HEK293 (cell line): ENCODE data around the gene PCSK6.

ENCODE experiments used
- CTCF ChIA-PET: fragments of 350-600 bp; formaldehyde crosslinking; extraction: SDS; loops from one replicate; lab custom pipeline; 2021; ENCODE audit warnings: antibody characterized with exemption; lab: Yijun Ruan, JAX
- POLR2A ChIA-PET: fragments of 300-600 bp; formaldehyde crosslinking; extraction: SDS; loops from one replicate; lab custom pipeline; 2020; ENCODE audit warnings: antibody characterized with exemption, inconsistent platforms; lab: Yijun Ruan, JAX
- H3K27ac ChIP-seq: fragments of 200-500 bp; sonication (Bioruptor generic); 2 replicates; pipeline ENCODE4 v1.5.1; 2014; ENCODE audit warnings: low read depth, low read length, control low read depth, inconsistent platforms; ENCODE audit errors: extremely low read depth
- H3K36me3 ChIP-seq, 2 experiments: fragments of 200-500 bp in 1 of 2; sonication (Bioruptor generic) in 1 of 2; 1 replicate in 1 of 2; 2 replicates in 1 of 2; pipeline ENCODE4 v1.5.1; 2014 to 2017; ENCODE audit warnings: inconsistent platforms in 2 of 2, low read length in 2 of 2; ENCODE audit not compliant: control insufficient read depth in 2 of 2, insufficient read depth in 1 of 2
- H3K4me1 ChIP-seq: fragments of 200-500 bp; sonication (Bioruptor generic); 2 replicates; pipeline ENCODE4 v1.5.1; 2014; ENCODE audit warnings: mild to moderate bottlenecking, low read length, inconsistent platforms; ENCODE audit not compliant: control insufficient read depth, insufficient read depth
- H3K4me3 ChIP-seq: 2 replicates; pipeline ENCODE4 v1.5.1; 2011; ENCODE audit warnings: low read depth, mild to moderate bottlenecking, control low read depth, low read length, moderate library complexity
- H3K9me3 ChIP-seq: fragments of 200-500 bp; sonication (Bioruptor generic); 2 replicates; pipeline ENCODE4 v1.5.1; 2014; ENCODE audit warnings: low read depth, low read length, inconsistent platforms; ENCODE audit not compliant: control insufficient read depth, insufficient read depth
- BCL11A ChIP-seq: fragments of 450-650 bp; formaldehyde crosslinking; IDR thresholded peaks from 2 replicates; pipeline ENCODE4 v1.5.1; 2016; ENCODE audit warnings: low read depth, missing biosample characterization, missing genetic modification characterization
- GFI1B ChIP-seq: fragments of 450-650 bp; formaldehyde crosslinking; IDR thresholded peaks from 2 replicates; pipeline ENCODE4 v1.5.1; 2016; ENCODE audit warnings: missing biosample characterization, missing genetic modification characterization
- IKZF3 ChIP-seq: fragments of 450-650 bp; IDR thresholded peaks from 2 replicates; pipeline ENCODE4 v1.5.0; 2018; ENCODE audit warnings: missing biosample characterization, mild to moderate bottlenecking, missing genetic modification characterization, moderate library complexity
- KLF1 ChIP-seq: fragments of 450-650 bp; formaldehyde crosslinking; IDR thresholded peaks from 2 replicates; pipeline ENCODE4 v1.5.1; 2016; ENCODE audit warnings: missing biosample characterization, missing genetic modification characterization
- SP7 ChIP-seq: fragments of 450-650 bp; formaldehyde crosslinking; IDR thresholded peaks from 2 replicates; pipeline ENCODE4 v1.5.1; 2016; ENCODE audit warnings: missing biosample characterization, missing genetic modification characterization
- YY1 ChIP-seq: fragments of 450-650 bp; formaldehyde crosslinking; IDR thresholded peaks from 2 replicates; pipeline ENCODE4 v1.5.1; 2018; ENCODE audit warnings: missing biosample characterization, missing genetic modification characterization
- ZBTB20 ChIP-seq: fragments of 450-650 bp; formaldehyde crosslinking; IDR thresholded peaks from 2 replicates; pipeline ENCODE4 v1.5.1; 2016; ENCODE audit warnings: missing biosample characterization, missing genetic modification characterization
- ZNF155 ChIP-seq: fragments of 450-650 bp; formaldehyde crosslinking; IDR thresholded peaks from 2 replicates; pipeline ENCODE4 v1.5.1; 2016; ENCODE audit warnings: missing biosample characterization, missing genetic modification characterization
- ZNF214 ChIP-seq: fragments of 450-650 bp; formaldehyde crosslinking; IDR thresholded peaks from 2 replicates; pipeline ENCODE4 v1.5.1; 2017; ENCODE audit warnings: missing biosample characterization, mild to moderate bottlenecking, missing genetic modification characterization, borderline replicate concordance
- ZNF302 ChIP-seq: fragments of 450-650 bp; formaldehyde crosslinking; IDR thresholded peaks from 2 replicates; pipeline ENCODE4 v1.5.1; 2016; ENCODE audit warnings: missing biosample characterization, missing genetic modification characterization, low read depth
- ZNF335 ChIP-seq: fragments of 450-650 bp; formaldehyde crosslinking; conservative IDR thresholded peaks from 2 replicates; pipeline ENCODE4 v1.5.1; 2016; ENCODE audit warnings: missing biosample characterization, missing genetic modification characterization
- ZNF354C ChIP-seq: fragments of 450-650 bp; formaldehyde crosslinking; IDR thresholded peaks from 2 replicates; pipeline ENCODE4 v1.5.1; 2016; ENCODE audit warnings: missing biosample characterization, missing genetic modification characterization, low read depth, borderline replicate concordance
- ZNF473 ChIP-seq: fragments of 450-650 bp; formaldehyde crosslinking; IDR thresholded peaks from 2 replicates; pipeline ENCODE4 v1.5.1; 2017; ENCODE audit warnings: missing biosample characterization, missing genetic modification characterization
- ZNF707 ChIP-seq: fragments of 450-650 bp; formaldehyde crosslinking; IDR thresholded peaks from 2 replicates; pipeline ENCODE4 v1.5.1; 2016; ENCODE audit warnings: missing biosample characterization, missing genetic modification characterization
- ZNF776 ChIP-seq: fragments of 450-650 bp; formaldehyde crosslinking; IDR thresholded peaks from 2 replicates; pipeline ENCODE4 v1.5.0; 2017; ENCODE audit warnings: missing biosample characterization, missing genetic modification characterization, borderline replicate concordance
- ZNF777 ChIP-seq: fragments of 450-650 bp; formaldehyde crosslinking; IDR thresholded peaks from 2 replicates; pipeline ENCODE4 v1.5.1; 2017; ENCODE audit warnings: missing biosample characterization, missing genetic modification characterization, borderline replicate concordance
- ZNF791 ChIP-seq: fragments of 450-650 bp; formaldehyde crosslinking; IDR thresholded peaks from 2 replicates; pipeline ENCODE4 v1.5.1; 2016; ENCODE audit warnings: missing biosample characterization, missing genetic modification characterization
- ZXDB ChIP-seq: fragments of 450-650 bp; formaldehyde crosslinking; IDR thresholded peaks from 2 replicates; pipeline ENCODE4 v1.5.1; 2016; ENCODE audit warnings: missing biosample characterization, missing genetic modification characterization
- TF ChIP-seq, protein P1 (sequence below): fragments of 450-650 bp; formaldehyde crosslinking; IDR thresholded peaks from 2 replicates; pipeline ENCODE4 v1.5.1; 2016; ENCODE audit warnings: missing biosample characterization, missing genetic modification characterization
- TF ChIP-seq, protein P2 (sequence below): fragments of 450-650 bp; formaldehyde crosslinking; IDR thresholded peaks from 2 replicates; pipeline ENCODE4 v1.5.1; 2017; ENCODE audit warnings: missing biosample characterization, missing genetic modification characterization
- TF ChIP-seq, protein P3 (sequence below): fragments of 450-650 bp; formaldehyde crosslinking; IDR thresholded peaks from 2 replicates; pipeline ENCODE4 v1.5.1; 2016; ENCODE audit warnings: missing biosample characterization, missing genetic modification characterization
- TF ChIP-seq, protein P4 (sequence below): fragments of 450-650 bp; formaldehyde crosslinking; IDR thresholded peaks from 2 replicates; pipeline ENCODE4 v1.5.1; 2016; ENCODE audit warnings: missing biosample characterization, missing genetic modification characterization
- TF ChIP-seq, protein P5 (sequence below): fragments of 450-650 bp; formaldehyde crosslinking; IDR thresholded peaks from 2 replicates; pipeline ENCODE4 v1.5.1; 2017; ENCODE audit warnings: missing biosample characterization, missing genetic modification characterization

PCSK6 gene

DNA sequence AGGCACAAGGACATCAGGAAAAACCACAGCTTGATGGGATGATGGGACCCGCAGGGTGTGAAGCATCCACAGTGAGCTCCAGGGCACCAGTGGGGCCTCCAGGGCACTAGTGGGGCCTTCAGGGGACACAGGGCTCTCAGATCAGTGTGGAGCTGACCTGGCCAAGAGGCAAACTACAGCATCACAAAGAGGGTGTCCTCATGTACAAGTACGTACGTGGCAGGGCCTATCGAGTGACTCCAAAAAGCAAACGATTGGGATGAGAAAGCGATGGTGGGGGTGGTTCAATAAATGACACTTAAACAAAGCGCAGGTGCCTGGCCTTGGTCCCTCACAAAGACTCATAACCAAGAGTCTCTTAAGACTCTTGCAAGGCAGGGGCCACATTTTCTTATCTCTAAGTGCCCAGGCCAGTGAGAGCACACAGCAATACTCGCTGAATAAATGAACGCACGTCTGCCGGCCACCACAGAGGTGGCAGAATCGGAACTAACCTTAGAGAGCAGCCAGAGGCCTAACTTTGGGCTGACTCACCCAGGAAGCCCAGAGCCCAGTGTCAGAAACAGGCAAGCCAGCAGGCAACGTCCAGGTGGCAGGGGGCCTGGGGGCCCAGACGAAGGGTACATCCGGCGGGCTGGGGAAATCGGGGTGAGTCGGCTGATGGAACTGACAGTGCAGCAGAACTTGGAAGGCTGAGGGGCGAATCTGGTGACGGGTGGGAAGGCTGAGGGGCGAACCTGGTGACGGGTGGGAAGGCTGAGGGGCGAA is 8.7 kb downstream of the PCSK6 start:
- Histone ChIP-seq H3K4me3 (no peak overlapping the region), H3K36me3 (peaks cover 8 to 27% of the 10 kb centered on the region in 2 experiments; a peak in 2 of 3 replicates), H3K27ac (no peak overlapping the region), H3K9me3 (no peaks in the 10 kb centered on the region), H3K4me1 (no peaks in the 10 kb centered on the region)
- POLR2A ChIA-PET, result no interaction called here
- no peak for TF ChIP-seq ZNF791 (tag by site-specific recombination)
- TF ChIP-seq ZBTB20 (tag by site-specific recombination), result no peak
- TF ChIP-seq ZNF473 (tag by site-specific recombination), result no peak
- TF ChIP-seq ZNF707 (tag by site-specific recombination), result no peak
- TF ChIP-seq YY1 (tag by site-specific recombination), result no peak
- no peak for TF ChIP-seq ZNF354C
- TF ChIP-seq ZNF302 (tag by site-specific recombination), result no peak
- TF ChIP-seq ZNF335 (tag by site-specific recombination), result no peak
- TF ChIP-seq, protein P1, sequence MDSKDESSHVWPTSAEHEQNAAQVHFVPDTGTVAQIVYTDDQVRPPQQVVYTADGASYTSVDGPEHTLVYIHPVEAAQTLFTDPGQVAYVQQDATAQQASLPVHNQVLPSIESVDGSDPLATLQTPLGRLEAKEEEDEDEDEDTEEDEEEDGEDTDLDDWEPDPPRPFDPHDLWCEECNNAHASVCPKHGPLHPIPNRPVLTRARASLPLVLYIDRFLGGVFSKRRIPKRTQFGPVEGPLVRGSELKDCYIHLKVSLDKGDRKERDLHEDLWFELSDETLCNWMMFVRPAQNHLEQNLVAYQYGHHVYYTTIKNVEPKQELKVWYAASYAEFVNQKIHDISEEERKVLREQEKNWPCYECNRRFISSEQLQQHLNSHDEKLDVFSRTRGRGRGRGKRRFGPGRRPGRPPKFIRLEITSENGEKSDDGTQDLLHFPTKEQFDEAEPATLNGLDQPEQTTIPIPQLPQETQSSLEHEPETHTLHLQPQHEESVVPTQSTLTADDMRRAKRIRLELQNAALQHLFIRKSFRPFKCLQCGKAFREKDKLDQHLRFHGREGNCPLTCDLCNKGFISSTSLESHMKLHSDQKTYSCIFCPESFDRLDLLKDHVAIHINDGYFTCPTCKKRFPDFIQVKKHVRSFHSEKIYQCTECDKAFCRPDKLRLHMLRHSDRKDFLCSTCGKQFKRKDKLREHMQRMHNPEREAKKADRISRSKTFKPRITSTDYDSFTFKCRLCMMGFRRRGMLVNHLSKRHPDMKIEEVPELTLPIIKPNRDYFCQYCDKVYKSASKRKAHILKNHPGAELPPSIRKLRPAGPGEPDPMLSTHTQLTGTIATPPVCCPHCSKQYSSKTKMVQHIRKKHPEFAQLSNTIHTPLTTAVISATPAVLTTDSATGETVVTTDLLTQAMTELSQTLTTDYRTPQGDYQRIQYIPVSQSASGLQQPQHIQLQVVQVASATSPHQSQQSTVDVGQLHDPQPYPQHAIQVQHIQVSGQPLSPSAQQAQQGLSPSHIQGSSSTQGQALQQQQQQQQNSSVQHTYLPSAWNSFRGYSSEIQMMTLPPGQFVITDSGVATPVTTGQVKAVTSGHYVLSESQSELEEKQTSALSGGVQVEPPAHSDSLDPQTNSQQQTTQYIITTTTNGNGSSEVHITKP, result no peak
- TF ChIP-seq ZNF776 (tag by site-specific recombination), result no peak
- TF ChIP-seq SP7 (tag by site-specific recombination), result no peak
- no peak for TF ChIP-seq ZNF155
- TF ChIP-seq IKZF3 (tag by site-specific recombination), result no peak
- TF ChIP-seq, protein P2, sequence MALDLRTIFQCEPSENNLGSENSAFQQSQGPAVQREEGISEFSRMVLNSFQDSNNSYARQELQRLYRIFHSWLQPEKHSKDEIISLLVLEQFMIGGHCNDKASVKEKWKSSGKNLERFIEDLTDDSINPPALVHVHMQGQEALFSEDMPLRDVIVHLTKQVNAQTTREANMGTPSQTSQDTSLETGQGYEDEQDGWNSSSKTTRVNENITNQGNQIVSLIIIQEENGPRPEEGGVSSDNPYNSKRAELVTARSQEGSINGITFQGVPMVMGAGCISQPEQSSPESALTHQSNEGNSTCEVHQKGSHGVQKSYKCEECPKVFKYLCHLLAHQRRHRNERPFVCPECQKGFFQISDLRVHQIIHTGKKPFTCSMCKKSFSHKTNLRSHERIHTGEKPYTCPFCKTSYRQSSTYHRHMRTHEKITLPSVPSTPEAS, result no peak
- TF ChIP-seq BCL11A (tag by site-specific recombination), result no peak
- TF ChIP-seq, protein P3, sequence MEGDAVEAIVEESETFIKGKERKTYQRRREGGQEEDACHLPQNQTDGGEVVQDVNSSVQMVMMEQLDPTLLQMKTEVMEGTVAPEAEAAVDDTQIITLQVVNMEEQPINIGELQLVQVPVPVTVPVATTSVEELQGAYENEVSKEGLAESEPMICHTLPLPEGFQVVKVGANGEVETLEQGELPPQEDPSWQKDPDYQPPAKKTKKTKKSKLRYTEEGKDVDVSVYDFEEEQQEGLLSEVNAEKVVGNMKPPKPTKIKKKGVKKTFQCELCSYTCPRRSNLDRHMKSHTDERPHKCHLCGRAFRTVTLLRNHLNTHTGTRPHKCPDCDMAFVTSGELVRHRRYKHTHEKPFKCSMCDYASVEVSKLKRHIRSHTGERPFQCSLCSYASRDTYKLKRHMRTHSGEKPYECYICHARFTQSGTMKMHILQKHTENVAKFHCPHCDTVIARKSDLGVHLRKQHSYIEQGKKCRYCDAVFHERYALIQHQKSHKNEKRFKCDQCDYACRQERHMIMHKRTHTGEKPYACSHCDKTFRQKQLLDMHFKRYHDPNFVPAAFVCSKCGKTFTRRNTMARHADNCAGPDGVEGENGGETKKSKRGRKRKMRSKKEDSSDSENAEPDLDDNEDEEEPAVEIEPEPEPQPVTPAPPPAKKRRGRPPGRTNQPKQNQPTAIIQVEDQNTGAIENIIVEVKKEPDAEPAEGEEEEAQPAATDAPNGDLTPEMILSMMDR (tag by site-specific recombination), result no peak
- CTCF ChIA-PET, result interaction anchor here (1.0 kb wide), 1 partner anchor 465 kb away, joined by 3 read pairs; no protein-coding TSS in a partner anchor

DNA sequence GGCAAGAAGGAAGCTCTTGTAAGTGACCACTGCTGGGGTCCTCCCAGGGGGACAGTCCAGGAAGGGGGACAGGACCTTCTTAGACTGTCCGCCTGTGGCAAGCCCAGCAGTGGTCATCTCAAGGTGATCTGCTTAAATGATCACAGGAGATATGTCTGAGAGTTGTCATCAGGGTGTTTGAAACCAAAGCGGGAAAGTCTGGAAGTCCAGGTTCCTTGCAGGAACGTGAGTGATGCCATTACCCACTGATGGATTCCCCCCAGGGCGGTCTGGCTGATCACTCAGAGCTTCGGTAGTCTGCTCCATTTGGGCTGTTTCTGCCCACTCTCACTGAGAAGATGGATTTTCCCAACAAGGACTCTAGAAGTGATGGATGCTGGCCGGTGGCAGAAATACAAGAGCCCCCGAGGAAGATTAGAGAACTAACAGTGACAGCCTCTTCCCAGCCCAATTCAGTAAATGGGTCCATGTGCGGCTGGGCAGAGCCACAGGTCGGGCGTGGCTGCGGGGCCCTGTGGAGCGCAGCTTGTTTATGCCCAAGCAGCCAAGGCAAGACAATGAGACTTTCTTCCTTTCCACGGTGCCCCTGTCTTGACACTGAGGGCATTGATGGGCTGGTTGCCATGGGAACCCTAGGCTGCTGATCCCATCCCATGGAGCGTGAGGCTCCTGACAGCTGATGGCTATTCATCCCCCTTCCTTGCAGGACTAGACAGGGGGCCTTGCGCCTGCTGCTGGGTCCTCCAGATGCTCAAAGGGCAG is 9.5 kb downstream of the PCSK6 start:
- ChIA-PET POLR2A (no interaction called here), CTCF (interaction anchor here (1.0 kb wide), 1 partner anchor 464 kb away, joined by 3 read pairs; no protein-coding TSS in a partner anchor)
- H3K4me1 ChIP-seq, result no peaks in the 10 kb centered on the region
- H3K9me3 ChIP-seq, result no peaks in the 10 kb centered on the region
- peaks cover under 1 to 23% of the 10 kb centered on the region in 2 experiments; a peak in 2 of 3 replicates for H3K36me3 ChIP-seq
- H3K27ac ChIP-seq, result no peak overlapping the region
- no peak overlapping the region for H3K4me3 ChIP-seq
- no peak for TF ChIP-seq ZXDB (tag by site-specific recombination)
- TF ChIP-seq, protein P4, sequence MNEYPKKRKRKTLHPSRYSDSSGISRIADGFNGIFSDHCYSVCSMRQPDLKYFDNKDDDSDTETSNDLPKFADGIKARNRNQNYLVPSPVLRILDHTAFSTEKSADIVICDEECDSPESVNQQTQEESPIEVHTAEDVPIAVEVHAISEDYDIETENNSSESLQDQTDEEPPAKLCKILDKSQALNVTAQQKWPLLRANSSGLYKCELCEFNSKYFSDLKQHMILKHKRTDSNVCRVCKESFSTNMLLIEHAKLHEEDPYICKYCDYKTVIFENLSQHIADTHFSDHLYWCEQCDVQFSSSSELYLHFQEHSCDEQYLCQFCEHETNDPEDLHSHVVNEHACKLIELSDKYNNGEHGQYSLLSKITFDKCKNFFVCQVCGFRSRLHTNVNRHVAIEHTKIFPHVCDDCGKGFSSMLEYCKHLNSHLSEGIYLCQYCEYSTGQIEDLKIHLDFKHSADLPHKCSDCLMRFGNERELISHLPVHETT (tag by site-specific recombination), result no peak
- TF ChIP-seq GFI1B (tag by site-specific recombination), result no peak
- TF ChIP-seq ZNF777 (tag by site-specific recombination), result no peak
- TF ChIP-seq ZNF214, result no peak
- TF ChIP-seq KLF1 (tag by site-specific recombination), result no peak
- TF ChIP-seq, protein P5, sequence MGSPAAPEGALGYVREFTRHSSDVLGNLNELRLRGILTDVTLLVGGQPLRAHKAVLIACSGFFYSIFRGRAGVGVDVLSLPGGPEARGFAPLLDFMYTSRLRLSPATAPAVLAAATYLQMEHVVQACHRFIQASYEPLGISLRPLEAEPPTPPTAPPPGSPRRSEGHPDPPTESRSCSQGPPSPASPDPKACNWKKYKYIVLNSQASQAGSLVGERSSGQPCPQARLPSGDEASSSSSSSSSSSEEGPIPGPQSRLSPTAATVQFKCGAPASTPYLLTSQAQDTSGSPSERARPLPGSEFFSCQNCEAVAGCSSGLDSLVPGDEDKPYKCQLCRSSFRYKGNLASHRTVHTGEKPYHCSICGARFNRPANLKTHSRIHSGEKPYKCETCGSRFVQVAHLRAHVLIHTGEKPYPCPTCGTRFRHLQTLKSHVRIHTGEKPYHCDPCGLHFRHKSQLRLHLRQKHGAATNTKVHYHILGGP (tag by site-specific recombination), result no peak
